SH-SY5Y (cell line): ENCODE measurements around the gene DDX56.

Experiments used
- GATA2 ChIP-seq: IDR thresholded peaks from 2 replicates; pipeline ENCODE4 v1.6.1; 2011; ENCODE audit warnings: mild to moderate bottlenecking, low read depth, low read length
- GATA3 ChIP-seq: IDR thresholded peaks from 2 replicates; pipeline ENCODE4 v1.6.1; 2011; ENCODE audit warnings: low read depth, mild to moderate bottlenecking, low read length, moderate library complexity

- no peak for TF ChIP-seq GATA2
- TF ChIP-seq GATA3: no peak
These were observed 36.1 kb upstream of the DDX56 start for GRCh38 chr7:44609829-44610228.
